Esophagus (tissue), 2 donors: ENCODE measurements around the gene FGD4. TPM values are rescaled to one million over a fixed set of nuclear protein-coding genes. Genes with fewer than 3 reads are reported as not detected.
"Not testable (repeated sequence)": the region's sequence is repeated elsewhere in the genome, so short reads cannot be mapped to it uniquely, and the experiment has no call there.

Source experiments
- H3K27ac ChIP-seq, 2 donors: one replicate each; pipeline ENCODE4 v1.5.1; 2013; ENCODE audit warnings: low read depth in 2 of 2, mild to moderate bottlenecking in 2 of 2, inconsistent platforms in 1 of 2, low read length in 1 of 2, moderate library complexity in 1 of 2
- H3K27me3 ChIP-seq, 2 donors: one replicate each; pipeline ENCODE4 v1.6.1; 2013; ENCODE audit warnings: low read length in 2 of 2, control low read depth in 1 of 2, mild to moderate bottlenecking in 1 of 2; ENCODE audit not compliant: insufficient read depth in 2 of 2, control insufficient read depth in 1 of 2
- H3K36me3 ChIP-seq, 2 donors: one replicate each; pipeline ENCODE4 v1.6.1; 2013; ENCODE audit warnings: low read length in 1 of 2; ENCODE audit not compliant: control insufficient read depth in 2 of 2, insufficient read depth in 2 of 2
- H3K4me1 ChIP-seq, 2 donors: one replicate each; pipeline ENCODE4 v1.6.1; 2013; ENCODE audit warnings: low read length in 1 of 2; ENCODE audit not compliant: control insufficient read depth in 2 of 2, insufficient read depth in 2 of 2
- H3K4me3 ChIP-seq, 2 donors: one replicate each; pipeline ENCODE4 v1.5.1; 2013; ENCODE audit warnings: low read length in 2 of 2, mild to moderate bottlenecking in 2 of 2, low read depth in 1 of 2, moderate library complexity in 1 of 2
- H3K9me3 ChIP-seq, 2 donors: one replicate each; pipeline ENCODE4 v1.6.1; 2013; ENCODE audit warnings: mild to moderate bottlenecking in 2 of 2, low read depth in 1 of 2, low read length in 1 of 2, moderate library complexity in 1 of 2; ENCODE audit not compliant: control insufficient read depth in 2 of 2, insufficient read depth in 1 of 2
- WGBS, 2 donors: extraction: QIAGEN DNeasy Blood & Tissue Kit; methylation state at CpG; one replicate each; pipeline ENCODE4 v1.1.7; 2013; 5-methylcytosine and 5-hydroxymethylcytosine counted together
- polyA plus RNA-seq, 2 donors: library from polyadenylated mRNA; stranded (reverse); fragments of 200-250 nt; gene quantifications; one replicate each; pipeline ENCODE4 v1.2.3, GENCODE V29; 2013
- donor health status: healthy with polysubstance abuse.
- donor health status: Bipolar disorder and iron deficiency.

The FGD4 gene
- polyA plus RNA-seq, 2 donors: 3.7 to 4.6 TPM

DNA sequence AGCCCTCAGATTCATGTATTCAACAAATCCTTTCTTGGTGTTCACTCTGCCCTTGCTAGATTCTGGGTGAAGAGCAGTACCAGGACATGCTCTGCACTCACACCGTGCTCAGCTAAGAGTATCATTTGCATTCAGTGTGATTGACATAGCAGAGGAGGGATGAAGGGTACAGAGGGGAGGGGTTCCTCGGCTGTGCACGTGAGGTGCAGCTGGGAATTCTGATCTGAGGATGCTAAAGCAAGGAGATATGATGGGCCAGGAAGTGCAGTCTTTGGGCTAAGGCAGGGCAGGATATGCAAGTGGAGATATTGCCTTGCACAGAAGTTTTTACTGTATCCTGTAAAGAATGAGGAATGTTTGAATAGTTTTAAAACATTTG, 108.6 kb downstream of the FGD4 start:
- no peak overlapping the region for H3K4me3 ChIP-seq
- H3K36me3 ChIP-seq: no peaks in the 10 kb centered on the region
- peaks cover 0 to 7% of the 10 kb centered on the region in 2 donors for H3K4me1 ChIP-seq
- H3K9me3 ChIP-seq: no peaks in the 10 kb centered on the region
- H3K27ac ChIP-seq: no peak overlapping the region
- 59 to 62% methylated on average over 3 of the region's 3 CpGs for WGBS, 2 donors
- H3K27me3 ChIP-seq: no peaks in the 10 kb centered on the region

DNA sequence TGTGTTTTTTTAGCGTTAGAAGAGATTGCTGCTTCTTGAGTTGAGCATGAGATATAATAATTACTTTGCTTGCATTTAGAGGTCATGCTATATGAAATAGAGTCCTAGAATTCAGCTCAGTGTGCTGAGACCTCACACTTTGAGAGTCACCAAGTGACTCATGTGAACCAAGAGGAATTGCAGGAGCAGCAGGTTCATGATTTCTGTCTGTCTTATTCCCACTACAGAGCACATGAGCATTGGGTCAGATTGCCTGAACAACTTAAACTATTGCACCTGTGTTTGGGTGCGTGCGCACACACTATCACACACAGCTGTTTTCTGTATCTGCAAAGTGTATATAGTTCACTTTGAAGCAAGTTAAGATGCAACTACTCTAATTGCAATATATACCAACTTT, 109.3 kb downstream of the FGD4 start:
- Histone ChIP-seq H3K27me3 (no peaks in the 10 kb centered on the region), H3K4me3 (no peak overlapping the region), H3K27ac (no peak overlapping the region), H3K36me3 (no peaks in the 10 kb centered on the region), H3K4me1 (peaks cover 0 to 7% of the 10 kb centered on the region in 2 donors), H3K9me3 (no peaks in the 10 kb centered on the region)
- 81 to 91% methylated on average over 3 of the region's 3 CpGs for WGBS, 2 donors

DNA sequence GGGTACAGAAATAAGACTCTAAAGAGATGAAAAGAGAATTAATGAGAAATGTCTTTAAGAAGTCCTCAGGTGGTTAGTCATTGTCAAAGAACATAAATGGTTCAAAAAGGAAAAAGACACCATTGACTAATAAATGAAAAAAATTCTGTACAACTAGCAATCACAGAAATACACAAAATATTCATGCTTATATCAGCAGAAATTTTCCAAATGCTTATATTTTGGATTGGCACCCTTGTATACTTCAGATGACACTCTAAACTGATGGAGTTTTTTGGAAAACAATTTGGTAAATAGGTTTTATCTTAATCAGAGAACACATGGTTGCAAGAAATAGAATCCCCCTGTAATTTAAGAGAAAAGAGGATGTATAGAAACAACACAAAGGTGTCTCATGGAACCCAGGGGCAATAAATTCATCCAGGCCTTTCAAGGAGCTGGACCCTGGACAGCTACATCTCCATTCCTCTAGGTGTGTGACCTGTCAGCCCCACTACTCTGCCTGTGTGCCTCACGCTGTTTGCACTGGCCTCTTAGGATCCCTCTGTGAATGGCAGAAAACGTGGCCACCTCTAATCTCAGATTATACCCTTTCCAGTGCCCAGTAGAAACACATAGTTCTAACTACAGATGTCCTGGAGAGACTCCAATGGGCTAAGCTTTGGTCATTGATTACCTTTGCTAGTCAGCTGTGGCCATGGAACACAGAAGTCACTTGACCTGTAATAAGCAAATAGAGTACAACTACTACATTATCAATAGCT, 110.2 kb downstream of the FGD4 start:
- Histone ChIP-seq H3K4me3 (no peak overlapping the region), H3K9me3 (no peaks in the 10 kb centered on the region), H3K4me1 (peaks cover 0 to 4% of the 10 kb centered on the region in 2 donors), H3K27me3 (no peaks in the 10 kb centered on the region), H3K27ac (no peak overlapping the region), H3K36me3 (no peaks in the 10 kb centered on the region)
- WGBS, 2 donors: 70 to 85% methylated on average over 2 of the region's 2 CpGs

DNA sequence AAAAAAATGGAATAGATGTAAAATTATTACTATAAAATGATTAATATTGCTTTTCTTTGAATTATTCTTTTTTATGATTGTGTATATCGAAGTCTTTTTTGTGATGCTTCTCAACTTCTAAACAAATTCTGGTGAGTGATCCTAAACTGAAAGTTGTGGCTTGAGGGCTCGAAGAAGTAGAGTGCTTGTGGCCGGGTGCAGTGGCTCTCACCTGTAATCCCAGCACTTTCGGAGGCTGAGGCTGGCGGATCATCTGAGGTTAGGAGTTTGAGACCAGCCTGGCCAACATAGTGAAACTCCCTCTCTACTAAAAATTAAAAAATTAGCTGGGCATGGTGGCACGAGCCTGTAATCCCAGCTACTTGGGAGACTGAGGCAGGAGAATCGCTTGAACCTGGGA, 112.6 kb downstream of the FGD4 start:
- not testable (repeated sequence) for H3K36me3 ChIP-seq, H3K4me3 ChIP-seq, H3K27me3 ChIP-seq, H3K27ac ChIP-seq, H3K9me3 ChIP-seq, H3K4me1 ChIP-seq
- 93 to 95% methylated on average over 7 of the region's 7 CpGs for WGBS, 2 donors

DNA sequence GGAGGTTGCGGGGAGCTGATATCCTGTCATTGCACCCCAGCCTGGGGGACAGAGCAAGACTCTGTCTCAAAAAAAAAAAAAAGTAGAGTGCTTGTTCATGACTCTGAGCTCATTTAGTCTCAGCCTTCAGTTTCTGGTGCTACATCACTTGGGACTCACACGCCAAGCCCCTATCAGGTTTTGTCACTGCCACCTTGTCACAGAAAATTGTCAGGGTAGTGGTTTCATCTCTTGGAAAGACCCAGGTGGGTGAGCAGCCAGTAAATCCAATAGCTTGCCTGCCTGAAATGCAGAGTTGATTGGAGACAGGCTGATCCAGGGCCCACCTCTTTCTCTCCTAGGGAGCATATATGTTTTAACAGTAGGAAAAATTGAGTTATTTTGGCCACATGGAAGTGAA, 113.0 kb downstream of the FGD4 start:
- no peaks in the 10 kb centered on the region for H3K9me3 ChIP-seq
- H3K4me1 ChIP-seq: no peaks in the 10 kb centered on the region
- no peaks in the 10 kb centered on the region for H3K27me3 ChIP-seq
- no peak overlapping the region for H3K27ac ChIP-seq
- no peak overlapping the region for H3K4me3 ChIP-seq
- WGBS, 2 donors: 98 to 100% methylated on average over 2 of the region's 2 CpGs
- no peaks in the 10 kb centered on the region for H3K36me3 ChIP-seq

DNA sequence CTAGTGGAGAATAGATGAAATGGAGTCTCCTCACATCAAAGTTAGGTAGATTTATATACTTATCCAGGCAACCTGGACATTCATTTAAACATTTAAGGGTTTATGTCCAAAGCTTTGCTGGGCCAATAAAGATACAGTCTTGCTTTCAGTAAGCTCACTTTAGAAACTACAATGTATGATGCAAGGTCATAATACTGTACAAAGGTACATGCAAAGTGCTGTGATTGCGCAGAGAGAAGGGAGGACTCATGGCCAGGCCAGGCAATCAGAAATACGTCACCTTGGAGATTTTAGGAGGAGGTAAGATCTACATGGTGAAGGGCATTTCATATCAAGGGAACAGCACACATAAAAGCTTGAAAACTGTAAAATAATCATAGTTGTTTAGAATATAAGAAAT, 113.6 kb downstream of the FGD4 start:
- Histone ChIP-seq H3K27ac (no peak overlapping the region), H3K27me3 (no peaks in the 10 kb centered on the region), H3K36me3 (no peaks in the 10 kb centered on the region), H3K9me3 (no peaks in the 10 kb centered on the region), H3K4me1 (no peaks in the 10 kb centered on the region), H3K4me3 (no peak overlapping the region)
- whole genome bisulfite sequencing, 2 donors: 88 to 97% methylated on average over 2 of the region's 2 CpGs

DNA sequence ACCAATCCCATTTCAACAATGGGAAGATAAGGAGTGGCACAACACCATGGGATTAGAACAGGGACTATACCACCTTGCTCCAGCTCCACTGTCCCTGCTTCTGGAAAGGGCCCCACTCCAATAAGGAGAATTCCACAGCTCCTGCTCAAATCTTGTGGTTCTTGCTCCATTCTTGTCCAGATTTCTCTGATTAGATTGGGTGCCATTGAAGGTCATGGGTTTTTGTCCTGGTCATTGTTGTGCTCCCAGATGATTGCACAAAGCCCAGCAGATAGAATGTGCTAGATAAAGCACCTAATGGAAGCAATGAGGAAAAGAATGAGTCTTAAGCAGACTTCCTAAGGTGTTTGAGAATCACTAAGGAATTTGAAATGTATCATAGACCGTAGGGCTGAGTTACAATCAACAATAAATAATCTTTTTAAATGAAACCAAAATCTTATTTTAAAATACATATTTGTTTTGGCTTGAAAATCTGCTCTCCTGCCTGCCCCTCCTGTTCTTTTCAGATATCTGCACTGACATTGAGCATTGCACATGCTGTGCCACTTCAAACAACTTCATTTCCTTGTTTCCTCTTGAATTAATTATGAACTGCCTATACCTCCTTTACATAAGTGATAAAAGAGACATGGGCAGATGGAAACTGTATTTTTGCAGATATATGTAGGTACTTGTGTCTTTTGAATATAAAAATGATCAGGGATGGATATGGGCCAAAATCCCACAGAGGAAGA, 115.9 kb downstream of the FGD4 start:
- Histone ChIP-seq H3K27me3 (no peaks in the 10 kb centered on the region), H3K4me1 (no peaks in the 10 kb centered on the region), H3K36me3 (no peaks in the 10 kb centered on the region), H3K27ac (no peak overlapping the region), H3K4me3 (no peak overlapping the region), H3K9me3 (no peaks in the 10 kb centered on the region)
- 64 to 65% methylated on average over 1 of the region's 1 CpG for WGBS, 2 donors

DNA sequence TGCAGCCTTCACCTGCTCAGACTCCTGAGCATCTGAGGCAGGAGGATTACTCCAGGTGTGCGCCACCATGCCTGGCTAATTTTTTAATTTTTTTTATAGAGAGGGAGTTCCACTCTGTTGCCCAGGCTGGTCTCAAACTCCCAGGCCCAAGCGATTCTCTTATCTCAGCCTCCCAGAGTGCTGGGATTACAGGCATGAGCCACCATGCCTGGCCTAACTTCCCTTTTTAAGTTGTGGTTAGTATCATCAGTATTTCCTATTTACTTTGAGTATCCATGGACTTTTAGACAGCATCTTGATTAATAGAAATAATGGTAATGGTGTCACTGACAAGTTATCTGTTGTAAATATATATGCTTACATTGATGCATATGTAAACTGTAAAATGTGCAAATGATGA, 116.9 kb downstream of the FGD4 start:
- 88 to 92% methylated on average over 2 of the region's 2 CpGs for WGBS, 2 donors
- no peak overlapping the region for H3K27ac ChIP-seq
- H3K4me3 ChIP-seq: no peak overlapping the region
- no peaks in the 10 kb centered on the region for H3K9me3 ChIP-seq
- H3K36me3 ChIP-seq: no peaks in the 10 kb centered on the region
- no peaks in the 10 kb centered on the region for H3K27me3 ChIP-seq
- no peaks in the 10 kb centered on the region for H3K4me1 ChIP-seq

DNA sequence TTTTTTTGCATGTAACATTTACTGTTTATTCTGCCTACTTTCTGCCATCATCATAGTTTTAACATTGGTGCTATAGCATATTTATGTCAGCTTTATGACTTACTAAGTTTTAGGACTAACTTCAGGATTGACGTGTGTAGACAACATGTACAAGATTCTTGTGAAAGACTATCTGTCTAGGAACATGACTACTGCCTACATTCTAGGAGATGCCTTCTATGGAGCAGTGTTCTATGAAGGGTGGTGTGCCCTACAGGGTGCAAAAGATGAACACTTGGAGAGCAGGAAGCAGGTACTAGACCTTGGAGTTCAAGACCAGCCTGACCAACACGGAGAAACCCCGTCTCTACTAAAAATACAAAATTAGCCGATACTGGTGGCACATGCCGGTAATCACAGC, 118.6 kb downstream of the FGD4 start:
- no peaks in the 10 kb centered on the region for H3K4me1 ChIP-seq

DNA sequence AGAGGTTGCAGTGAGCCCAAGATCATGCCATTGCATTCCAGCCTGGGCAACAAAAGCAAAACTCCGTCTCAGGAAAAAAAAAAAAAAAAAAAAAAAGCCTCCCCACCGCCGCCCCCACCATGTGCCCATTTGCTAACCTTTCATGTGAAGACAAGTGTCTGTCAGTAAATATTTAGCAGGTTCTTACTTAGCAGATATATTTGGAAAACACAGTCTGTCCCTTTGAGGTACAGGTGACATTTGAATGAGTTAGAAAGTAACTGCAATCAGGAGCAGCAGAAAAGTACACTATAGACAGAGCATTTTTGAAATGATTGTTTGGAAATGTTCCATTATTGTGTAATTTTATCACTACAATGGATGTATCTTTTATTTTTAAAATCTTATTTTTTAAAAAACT, 119.7 kb downstream of the FGD4 start:
- Histone ChIP-seq H3K27ac (no peak overlapping the region), H3K36me3 (no peaks in the 10 kb centered on the region), H3K27me3 (no peaks in the 10 kb centered on the region), H3K4me3 (no peak overlapping the region), H3K9me3 (no peaks in the 10 kb centered on the region), H3K4me1 (no peaks in the 10 kb centered on the region)
- 85 to 88% methylated on average over 3 of the region's 3 CpGs for whole genome bisulfite sequencing, 2 donors

More for the DNA sequence above, 118.6 kb downstream of the FGD4 start:
- WGBS, 2 donors: 95 to 96% methylated on average over 5 of the region's 5 CpGs
- Histone ChIP-seq H3K36me3 (no peaks in the 10 kb centered on the region), H3K9me3 (no peaks in the 10 kb centered on the region), H3K27ac (no peak overlapping the region), H3K4me3 (no peak overlapping the region), H3K27me3 (no peaks in the 10 kb centered on the region)
